Measurements from ENCODE around the gene SESN2. TPM values are rescaled to one million over a fixed set of nuclear protein-coding genes. Genes with fewer than 3 reads are reported as not detected.

The SESN2 gene
- total and polyA plus RNA-seq, 10 of the 15 experiments (the other 5 are each of a cell fraction or from before 2014, with no cell fraction given): 1.5 to 40.9 (median 17.8) TPM

GRCh38 chr1:28280501-28280900 is 21.2 kb downstream of the SESN2 start (continued):
- TF ChIP-seq ZNF687 (IDR thresholded peaks at IDR 0.05) (no peak), MXI1 (IDR thresholded peaks at IDR 0.05; ENCODE audit: low read depth, low read length) (no peak)

GRCh38 chr1:28280977-28281381 is 21.7 kb downstream of the SESN2 start:
- ChIA-PET CTCF (no interaction called here), RAD21 (ENCODE audit: unreplicated experiment) (no interaction called here), POLR2A (interaction anchor here (0.5 kb wide), 1 partner anchor 10 kb away, joined by 4 read pairs; no protein-coding TSS in a partner anchor), SMC1A (ENCODE audit: uncharacterized antibody, unreplicated experiment) (interaction anchor here (0.6 kb wide), 1 partner anchor 15 kb away, joined by 3 read pairs; no protein-coding TSS in a partner anchor)
- no TSS peak for BruUV-seq (replicated peaks)
- no peak overlapping the region for H3K9ac ChIP-seq (ENCODE audit: control insufficient read depth, insufficient read depth, low read length)
- intact Hi-C loops (cut with micrococcal nuclease; ENCODE audit: unreplicated experiment) (no loop called here), in situ Hi-C loops (cut with MboI) (no loop called here)
- H3K27me3 ChIP-seq (replicated peaks in 1 of 2; ENCODE audit: control insufficient read depth in 2 of 2, insufficient read depth in 2 of 2, low read length in 1 of 2): no peaks in the 10 kb centered on the region
- FAIRE-seq (no peak), DNase-seq (ENCODE audit: low read depth, low spot score) (no peak), ATAC-seq (no peak)
- no peaks in the 10 kb centered on the region for H4K20me1 ChIP-seq (ENCODE audit: control insufficient read depth, insufficient read depth)
- no peak overlapping the region for H3K4me2 ChIP-seq (ENCODE audit: control insufficient read depth, insufficient read depth)
- WGBS (ENCODE audit: insufficient coverage, insufficient replicate concordance, low lambda C conversion rate, missing lambda C conversion rate): 20% methylated on average over 5 of the region's 5 CpGs
- no peak overlapping the region for H2AFZ ChIP-seq (ENCODE audit: control insufficient read depth, low read depth, low read length)
- peaks cover 11 to 15% of the 10 kb centered on the region in 2 experiments; a peak in 3 of 4 replicates for H3K36me3 ChIP-seq (ENCODE audit: control insufficient read depth in 2 of 2, insufficient read depth in 2 of 2, low read length in 1 of 2)
- H3K4me1 ChIP-seq (ENCODE audit: control insufficient read depth, insufficient read depth, low read length): no peaks in the 10 kb centered on the region
- H3K27ac ChIP-seq (ENCODE audit: control insufficient read depth, insufficient read depth): no peak overlapping the region
- no peaks in the 10 kb centered on the region for H3K79me2 ChIP-seq (ENCODE audit: control insufficient read depth, insufficient read depth, low read length)
- no peak overlapping the region for H3K4me3 ChIP-seq
- no peaks in the 10 kb centered on the region for H3K9me3 ChIP-seq (replicated peaks; ENCODE audit: control insufficient read depth, insufficient read depth, low read length)
- TF ChIP-seq PAX8 (IDR thresholded peaks at IDR 0.05) (no peak), YBX1 (IDR thresholded peaks at IDR 0.05) (no peak), RB1 (IDR thresholded peaks at IDR 0.05; ENCODE audit: borderline replicate concordance) (no peak), EZH2 (IDR thresholded peaks at IDR 0.05; ENCODE audit: borderline replicate concordance, control insufficient read depth, low read depth, low read length) (no peak), SMARCA5 (IDR thresholded peaks at IDR 0.05) (no peak)

Measured in GM12878 (cell line).